GM12873 (cell line): ENCODE data around the gene MSI2.

Experiments
- TF ChIP-seq, protein P1 (sequence below): IDR thresholded peaks from 2 replicates; pipeline ENCODE4 v1.5.1; 2012; ENCODE audit warnings: low read depth, mild to moderate bottlenecking, moderate library complexity, low read length, control low read depth; ENCODE audit not compliant: insufficient read depth; ENCODE audit errors: missing control alignments

Gene MSI2

DNA sequence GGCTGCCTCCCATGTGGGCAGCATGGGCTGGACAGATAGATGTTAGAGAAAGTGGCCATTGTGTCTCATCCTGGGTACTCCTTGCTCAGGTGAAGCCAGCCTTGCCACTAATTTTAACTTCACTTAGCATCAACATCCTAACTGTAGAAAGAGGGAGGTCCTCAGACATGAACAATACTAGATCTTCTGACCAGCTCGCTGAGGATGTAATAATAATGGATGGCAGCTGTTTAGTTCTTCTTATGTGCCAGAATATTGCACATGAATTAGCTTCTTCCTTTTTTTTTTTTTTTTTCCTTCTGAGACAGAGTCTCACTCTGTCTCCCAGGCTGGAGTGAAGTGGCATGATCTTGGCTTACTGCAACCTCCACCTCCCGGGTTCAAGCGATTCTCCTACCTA, 256.4 kb downstream of the MSI2 start:
- TF ChIP-seq, protein P1, sequence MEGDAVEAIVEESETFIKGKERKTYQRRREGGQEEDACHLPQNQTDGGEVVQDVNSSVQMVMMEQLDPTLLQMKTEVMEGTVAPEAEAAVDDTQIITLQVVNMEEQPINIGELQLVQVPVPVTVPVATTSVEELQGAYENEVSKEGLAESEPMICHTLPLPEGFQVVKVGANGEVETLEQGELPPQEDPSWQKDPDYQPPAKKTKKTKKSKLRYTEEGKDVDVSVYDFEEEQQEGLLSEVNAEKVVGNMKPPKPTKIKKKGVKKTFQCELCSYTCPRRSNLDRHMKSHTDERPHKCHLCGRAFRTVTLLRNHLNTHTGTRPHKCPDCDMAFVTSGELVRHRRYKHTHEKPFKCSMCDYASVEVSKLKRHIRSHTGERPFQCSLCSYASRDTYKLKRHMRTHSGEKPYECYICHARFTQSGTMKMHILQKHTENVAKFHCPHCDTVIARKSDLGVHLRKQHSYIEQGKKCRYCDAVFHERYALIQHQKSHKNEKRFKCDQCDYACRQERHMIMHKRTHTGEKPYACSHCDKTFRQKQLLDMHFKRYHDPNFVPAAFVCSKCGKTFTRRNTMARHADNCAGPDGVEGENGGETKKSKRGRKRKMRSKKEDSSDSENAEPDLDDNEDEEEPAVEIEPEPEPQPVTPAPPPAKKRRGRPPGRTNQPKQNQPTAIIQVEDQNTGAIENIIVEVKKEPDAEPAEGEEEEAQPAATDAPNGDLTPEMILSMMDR = no peak

DNA sequence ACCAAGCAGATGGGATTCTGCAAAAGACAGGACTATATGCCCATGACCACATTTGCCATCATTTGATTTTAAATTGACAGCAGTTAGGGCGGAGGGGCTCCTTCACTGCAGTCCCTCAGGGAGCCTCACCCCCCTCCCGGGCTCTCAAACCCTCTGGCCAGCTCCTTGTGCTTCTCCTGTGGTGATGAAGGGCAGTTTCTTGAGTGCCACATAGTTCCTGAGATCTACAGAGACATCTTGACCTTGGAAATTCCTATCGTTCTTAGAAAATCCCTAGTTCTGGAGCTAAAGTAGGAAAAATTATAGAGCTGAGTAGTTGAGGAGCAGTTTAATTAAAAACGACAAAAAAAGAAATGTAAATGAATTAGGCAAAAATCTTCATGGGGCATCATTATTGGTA, 257.2 kb downstream of the MSI2 start:
- TF ChIP-seq, protein P1 = no peak

DNA sequence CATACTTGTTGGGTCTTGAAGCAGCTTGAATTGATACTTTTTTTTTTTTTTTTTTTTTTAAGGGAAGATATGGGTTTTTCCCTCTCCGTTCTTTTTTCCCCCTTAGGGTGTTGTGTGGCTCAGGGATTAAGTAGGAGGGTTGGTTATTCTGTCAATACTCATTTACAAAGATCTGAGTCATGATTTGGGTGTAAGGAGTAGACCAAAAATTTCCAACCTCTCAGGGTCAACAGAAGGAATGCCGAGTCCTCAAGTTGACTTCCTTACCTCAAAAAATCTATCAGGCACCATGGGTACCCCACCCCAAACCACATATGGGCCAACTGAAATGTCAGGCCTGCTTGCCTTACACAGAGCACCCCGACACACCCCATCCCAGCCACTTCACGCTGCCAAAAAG, 258.3 kb downstream of the MSI2 start:
- TF ChIP-seq, protein P1 = no peak

DNA sequence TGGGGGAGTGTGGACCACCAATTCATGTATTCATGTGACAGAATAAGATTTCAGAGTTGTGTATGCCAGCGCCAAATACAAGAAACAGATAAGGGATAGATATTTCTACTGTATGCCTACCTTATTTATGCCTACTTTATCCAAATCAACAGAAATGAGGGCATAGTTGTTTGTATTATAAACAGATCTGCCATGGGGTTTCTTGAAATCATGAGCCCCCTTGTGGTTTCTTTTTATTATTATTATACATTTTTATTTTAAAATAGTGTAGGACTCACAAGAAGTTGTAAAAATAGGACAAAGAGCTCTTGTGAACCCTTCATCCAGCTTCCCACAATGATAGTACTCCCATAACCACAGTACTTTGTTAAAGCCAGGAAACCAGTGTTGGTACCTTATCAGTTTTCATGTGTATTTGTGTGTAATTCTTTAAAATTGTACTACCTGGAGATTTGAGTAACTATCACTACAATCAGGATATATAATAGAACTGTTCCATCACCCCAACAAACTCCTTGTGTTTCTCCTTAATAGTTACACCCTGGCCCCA, 259.4 kb downstream of the MSI2 start:
- TF ChIP-seq, protein P1 = no peak

DNA sequence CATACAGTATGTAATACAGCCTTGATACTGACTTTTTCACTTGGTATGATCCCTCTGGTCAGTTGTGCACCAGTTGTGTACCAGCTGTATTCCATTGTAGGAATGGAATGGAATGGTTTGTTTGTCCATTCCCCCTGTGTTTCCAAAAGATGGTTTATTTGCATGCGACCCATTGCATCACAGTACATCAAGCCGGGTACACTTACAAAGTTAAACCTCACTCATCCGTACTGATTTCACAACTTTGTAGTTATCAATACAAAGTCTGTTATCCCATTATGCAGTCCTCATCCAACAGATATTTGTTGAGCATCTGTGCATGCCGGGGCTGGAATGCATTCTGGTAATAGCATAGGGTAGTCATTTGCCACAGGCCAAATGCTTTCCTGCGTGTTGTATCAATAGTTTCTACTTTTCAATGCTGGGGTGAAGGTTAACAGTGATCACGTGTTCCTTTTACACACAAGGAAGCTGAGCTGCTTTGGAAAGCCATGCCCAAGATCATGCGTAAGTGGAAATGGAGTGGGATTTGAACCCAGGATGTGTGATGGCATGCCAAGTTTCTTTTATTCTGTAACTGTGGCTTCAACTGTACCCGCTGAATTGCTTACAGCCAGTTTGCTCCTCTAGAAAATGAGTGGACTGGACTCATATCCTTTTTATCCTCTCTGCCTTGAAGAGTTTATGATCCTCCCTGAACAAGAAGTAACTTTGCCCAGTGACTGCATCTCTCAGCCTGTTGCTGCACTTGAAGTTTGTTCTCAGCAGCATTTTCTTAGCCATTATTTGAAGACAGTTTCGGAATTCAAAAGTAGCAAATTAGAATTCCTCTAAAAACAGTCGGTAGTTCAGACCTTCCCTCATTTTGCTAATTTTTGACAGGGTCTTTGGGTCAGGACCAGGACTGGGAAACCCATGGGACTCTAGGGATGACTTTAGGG, 260.2 kb downstream of the MSI2 start:
- TF ChIP-seq, protein P1 = no peak

DNA sequence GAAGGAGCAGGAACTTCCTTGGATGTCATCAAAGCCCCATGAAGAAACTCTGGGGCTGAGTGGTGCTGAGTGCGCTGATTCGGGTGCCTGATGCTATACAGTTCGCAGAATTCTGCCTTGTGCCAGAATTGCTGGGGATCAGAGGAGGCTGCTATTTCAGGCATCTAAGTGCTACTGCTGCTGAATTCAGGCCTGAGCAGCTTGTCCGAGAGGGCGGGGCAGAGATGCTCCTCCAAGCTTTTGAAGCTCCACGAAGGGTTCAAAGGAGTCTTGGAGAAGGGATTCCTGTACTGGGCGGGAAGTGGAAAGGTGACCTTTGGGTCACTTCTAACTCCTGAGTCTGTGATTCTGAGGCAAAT, 260.9 kb downstream of the MSI2 start:
- TF ChIP-seq, protein P1 = no peak

DNA sequence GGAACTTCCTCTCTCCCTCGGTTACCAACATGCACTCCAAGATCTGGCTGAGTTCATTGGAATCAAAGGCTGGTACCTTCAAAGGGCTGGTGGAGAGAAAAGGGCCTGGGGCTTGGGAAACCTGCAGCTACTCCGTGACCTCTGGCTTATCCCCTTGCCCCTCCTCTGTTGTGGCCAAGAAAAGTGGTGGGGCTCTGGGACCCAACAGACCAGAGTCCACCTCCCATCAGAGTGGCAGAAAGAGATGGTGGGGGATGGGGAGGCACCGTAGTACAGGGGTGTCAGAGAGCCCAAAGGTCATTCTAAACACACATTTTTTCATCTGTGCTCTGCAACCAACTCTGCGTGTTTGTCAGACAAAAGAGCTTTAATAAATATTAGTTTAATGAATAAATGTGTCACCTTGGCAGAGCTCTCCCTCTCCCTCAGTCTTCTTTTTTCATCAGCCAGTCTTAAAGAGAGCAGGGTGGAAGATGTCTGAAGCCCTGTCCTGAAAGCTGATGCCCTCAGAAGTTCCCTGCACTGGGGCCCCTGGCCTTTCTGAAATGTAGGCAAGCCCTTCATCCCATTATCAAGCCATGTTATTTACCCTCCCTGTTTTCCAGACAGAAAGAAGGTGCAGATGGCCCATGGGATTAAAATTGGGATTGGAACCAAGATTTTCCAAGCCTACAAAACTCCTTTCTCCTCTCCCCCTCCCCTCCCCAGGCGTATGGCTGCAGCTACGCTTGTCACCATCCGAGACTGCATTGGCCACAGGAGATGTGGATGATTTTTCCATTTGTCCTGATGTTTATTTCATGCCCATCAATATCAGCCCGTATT, 261.5 kb downstream of the MSI2 start:
- TF ChIP-seq, protein P1 = no peak
